KOPT-K1 (cell line): ENCODE results near the gene SS18.

ENCODE experiments used
- H3K27ac ChIP-seq: fragments of 200-600 bp; sonication (generic); 2 replicates; pipeline ENCODE4 v1.5.1; 2016; ENCODE audit warnings: antibody characterized with exemption, mild to moderate bottlenecking, low read depth, low read length; ENCODE audit not compliant: poor library complexity, severe bottlenecking
- H3K36me3 ChIP-seq: fragments of 200-600 bp; sonication (generic); 2 replicates; pipeline ENCODE4 v1.5.1; 2017; ENCODE audit warnings: antibody characterized with exemption, mild to moderate bottlenecking, low read length, moderate library complexity; ENCODE audit not compliant: insufficient read depth
- H3K9me3 ChIP-seq: fragments of 200-600 bp; sonication (generic); 2 replicates; pipeline ENCODE4 v1.5.1; 2017; ENCODE audit warnings: antibody characterized with exemption, low read length, mild to moderate bottlenecking; ENCODE audit not compliant: insufficient read depth, poor library complexity, severe bottlenecking

Gene SS18

GRCh38 chr18:26088487-26088886 lies 1.9 kb downstream of the SS18 start:
- peaks cover 40% of the 10 kb centered on the region for H3K36me3 ChIP-seq
- H3K9me3 ChIP-seq, result no peaks in the 10 kb centered on the region
- H3K27ac ChIP-seq, result peak overlapping the region; percentile 90

GRCh38 chr18:26086959-26087358 lies 3.5 kb downstream of the SS18 start:
- Histone ChIP-seq H3K9me3 (no peaks in the 10 kb centered on the region), H3K36me3 (peaks cover 55% of the 10 kb centered on the region), H3K27ac (no peak overlapping the region)

- no peak overlapping the region for H3K27ac ChIP-seq
- peaks cover 74% of the 10 kb centered on the region for H3K36me3 ChIP-seq
- H3K9me3 ChIP-seq, result no peaks in the 10 kb centered on the region
Observed at GRCh38 chr18:26085056-26085455, 5.4 kb downstream of the SS18 start.

- Histone ChIP-seq H3K9me3 (no peaks in the 10 kb centered on the region), H3K36me3 (peaks cover 91% of the 10 kb centered on the region), H3K27ac (no peak overlapping the region)
Observed at GRCh38 chr18:26083099-26083498, 7.3 kb downstream of the SS18 start.

GRCh38 chr18:26082475-26082874 lies 7.9 kb downstream of the SS18 start:
- Histone ChIP-seq H3K36me3 (peaks cover 97% of the 10 kb centered on the region), H3K9me3 (no peaks in the 10 kb centered on the region)

GRCh38 chr18:26074246-26074645 lies 16.2 kb downstream of the SS18 start:
- H3K27ac ChIP-seq, result no peak overlapping the region
- peaks cover 98% of the 10 kb centered on the region for H3K36me3 ChIP-seq

More at GRCh38 chr18:26082475-26082874, 7.9 kb downstream of the SS18 start:
- no peak overlapping the region for H3K27ac ChIP-seq

GRCh38 chr18:26073758-26074157 lies 16.7 kb downstream of the SS18 start:
- Histone ChIP-seq H3K36me3 (peaks cover 97% of the 10 kb centered on the region), H3K27ac (no peak overlapping the region), H3K9me3 (peaks cover 16% of the 10 kb centered on the region)

More at GRCh38 chr18:26074246-26074645, 16.2 kb downstream of the SS18 start:
- peaks cover 16% of the 10 kb centered on the region for H3K9me3 ChIP-seq

- Histone ChIP-seq H3K36me3 (peaks cover 96% of the 10 kb centered on the region), H3K27ac (no peak overlapping the region), H3K9me3 (peaks cover 16% of the 10 kb centered on the region)
Observed at GRCh38 chr18:26071725-26072124, 18.7 kb downstream of the SS18 start.

- H3K27ac ChIP-seq, result no peak overlapping the region
- H3K36me3 ChIP-seq, result peaks cover 96% of the 10 kb centered on the region
- peaks cover 16% of the 10 kb centered on the region for H3K9me3 ChIP-seq
Observed at GRCh38 chr18:26071020-26071419, 19.4 kb downstream of the SS18 start.

- Histone ChIP-seq H3K36me3 (peaks cover 81% of the 10 kb centered on the region), H3K9me3 (no peaks in the 10 kb centered on the region), H3K27ac (no peak overlapping the region)
Observed at GRCh38 chr18:26059357-26059756, 31.1 kb downstream of the SS18 start.

GRCh38 chr18:26057344-26057773 lies 33.1 kb downstream of the SS18 start:
- no peak overlapping the region for H3K27ac ChIP-seq
- H3K9me3 ChIP-seq, result no peaks in the 10 kb centered on the region
- peaks cover 89% of the 10 kb centered on the region for H3K36me3 ChIP-seq

- Histone ChIP-seq H3K9me3 (no peaks in the 10 kb centered on the region), H3K27ac (no peak overlapping the region), H3K36me3 (peaks cover 89% of the 10 kb centered on the region)
Observed at GRCh38 chr18:26056291-26056690, 34.1 kb downstream of the SS18 start.

GRCh38 chr18:26052505-26052904 lies 37.9 kb downstream of the SS18 start:
- Histone ChIP-seq H3K27ac (no peak overlapping the region), H3K36me3 (peaks cover 87% of the 10 kb centered on the region), H3K9me3 (no peaks in the 10 kb centered on the region)

- peaks cover 87% of the 10 kb centered on the region for H3K36me3 ChIP-seq
- H3K27ac ChIP-seq, result no peak overlapping the region
- H3K9me3 ChIP-seq, result no peaks in the 10 kb centered on the region
Observed at GRCh38 chr18:26051843-26052242, 38.6 kb downstream of the SS18 start.

- Histone ChIP-seq H3K9me3 (peaks cover 7% of the 10 kb centered on the region), H3K36me3 (peaks cover 57% of the 10 kb centered on the region), H3K27ac (no peak overlapping the region)
Observed at GRCh38 chr18:26046419-26047077, 43.9 kb downstream of the SS18 start.

GRCh38 chr18:26044807-26045206 lies 45.6 kb downstream of the SS18 start:
- Histone ChIP-seq H3K27ac (no peak overlapping the region), H3K9me3 (peaks cover 7% of the 10 kb centered on the region), H3K36me3 (peaks cover 41% of the 10 kb centered on the region)
